ENCODE measurements around the gene HM13.
A peak's percentile ranks its signal among the peaks of the same experiment; 100 is the strongest.
"Not testable (repeated sequence)": the region's sequence is repeated elsewhere in the genome, so short reads cannot be mapped to it uniquely, and the experiment has no call there.

Gene HM13

DNA sequence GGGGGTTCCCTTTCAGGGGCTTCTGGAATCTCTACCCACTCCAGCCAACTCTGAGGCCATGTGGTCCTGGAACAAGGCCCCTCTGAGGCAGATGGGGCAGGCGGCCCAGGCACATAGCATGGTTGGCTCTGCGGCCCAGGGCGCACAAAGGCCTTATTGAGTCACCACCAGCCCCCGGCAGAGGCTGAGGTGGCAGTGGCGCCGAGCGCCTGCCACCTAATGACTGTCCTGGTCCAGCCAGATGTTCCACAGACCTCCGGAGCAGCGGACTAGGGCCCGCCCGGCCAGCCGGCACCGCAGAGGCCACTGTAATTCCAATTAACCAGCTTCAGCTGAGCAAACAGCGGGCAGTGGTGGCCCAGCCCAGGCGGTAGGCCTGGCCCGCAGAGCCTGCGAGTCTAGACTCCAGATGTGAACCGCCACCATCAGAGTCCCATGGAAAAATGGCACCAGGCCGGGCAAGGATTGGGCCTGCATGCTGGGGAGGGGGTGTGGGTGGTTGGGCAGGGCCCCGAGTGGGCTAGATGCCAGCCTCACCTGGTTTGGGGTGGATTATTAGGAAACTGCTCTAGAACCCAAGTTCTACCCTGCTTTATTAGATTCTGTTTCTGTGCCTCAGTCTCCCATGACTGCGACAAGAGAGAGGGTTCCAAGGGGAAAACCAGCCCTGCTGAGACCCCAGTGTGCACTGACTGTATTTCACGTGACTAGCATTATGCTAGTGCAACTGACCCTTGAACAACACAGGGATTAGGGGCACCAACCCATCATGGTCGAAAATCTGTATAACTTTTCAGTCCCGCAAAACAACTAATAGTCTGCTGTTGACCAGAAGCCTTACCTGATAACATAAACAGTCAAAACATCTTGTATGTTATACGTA is 56.7 kb downstream of the HM13 start:
- H3K9ac ChIP-seq (ENCODE audit: low read length), result peak overlapping the region; percentile 37
- DNase-seq (ENCODE audit: low read depth), result peak; percentile 74
- no peaks in the 10 kb centered on the region for H3K27me3 ChIP-seq (replicated peaks; ENCODE audit: control insufficient read depth, insufficient read depth, low read length)
- H3K36me3 ChIP-seq (ENCODE audit: control insufficient read depth, insufficient read depth, low read length, severe bottlenecking), result peaks cover 30% of the 10 kb centered on the region
- H3K4me3 ChIP-seq (ENCODE audit: low read length), result no peak overlapping the region
- peaks cover 37% of the 10 kb centered on the region for H3K4me1 ChIP-seq (ENCODE audit: control insufficient read depth, insufficient read depth, low read length)
- no peaks in the 10 kb centered on the region for H3K9me3 ChIP-seq (ENCODE audit: control insufficient read depth, low read length)

DNA sequence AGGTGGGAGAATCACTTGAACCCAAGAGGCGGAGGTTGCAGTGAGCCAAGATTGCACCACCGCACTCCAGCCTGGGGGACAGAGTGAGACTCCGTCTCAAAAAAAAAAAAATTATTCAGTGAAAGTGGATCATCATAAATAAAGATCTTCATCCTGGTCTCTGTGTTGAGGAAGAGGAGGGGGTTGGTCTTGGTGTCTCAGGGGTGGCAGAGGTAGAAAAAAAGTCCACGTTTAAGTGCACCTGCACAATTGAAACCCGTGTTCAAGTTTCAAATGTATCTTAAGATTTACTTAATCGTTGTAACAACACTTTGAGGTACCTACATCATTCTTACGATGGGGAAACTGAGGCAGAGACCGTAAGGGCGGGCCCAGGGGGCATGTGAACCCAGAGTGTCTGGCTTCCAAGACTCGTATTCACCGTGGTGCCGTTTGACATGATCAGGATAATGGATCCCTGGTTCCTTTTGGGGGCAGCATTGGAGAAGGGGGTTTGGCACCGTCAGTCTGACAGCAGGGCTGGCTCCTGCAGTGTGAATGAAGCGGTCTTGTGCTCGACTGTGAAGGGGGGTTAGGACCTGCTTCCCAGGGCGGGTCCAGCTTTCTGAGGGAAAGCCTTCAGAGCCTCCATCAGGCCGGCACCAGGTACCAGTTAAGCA is 57.9 kb downstream of the HM13 start:
- H3K36me3 ChIP-seq (ENCODE audit: control insufficient read depth, insufficient read depth, low read length, severe bottlenecking), result peaks cover 19% of the 10 kb centered on the region
- peaks cover 37% of the 10 kb centered on the region for H3K4me1 ChIP-seq (ENCODE audit: control insufficient read depth, insufficient read depth, low read length)
- peak overlapping the region; percentile 95 for H3K9ac ChIP-seq (ENCODE audit: low read length)
- no peaks in the 10 kb centered on the region for H3K9me3 ChIP-seq (ENCODE audit: control insufficient read depth, low read length)
- DNase-seq (ENCODE audit: low read depth), result no peak
- peak overlapping the region; percentile 42 for H3K4me3 ChIP-seq (ENCODE audit: low read length)
- no peaks in the 10 kb centered on the region for H3K27me3 ChIP-seq (replicated peaks; ENCODE audit: control insufficient read depth, insufficient read depth, low read length)

DNA sequence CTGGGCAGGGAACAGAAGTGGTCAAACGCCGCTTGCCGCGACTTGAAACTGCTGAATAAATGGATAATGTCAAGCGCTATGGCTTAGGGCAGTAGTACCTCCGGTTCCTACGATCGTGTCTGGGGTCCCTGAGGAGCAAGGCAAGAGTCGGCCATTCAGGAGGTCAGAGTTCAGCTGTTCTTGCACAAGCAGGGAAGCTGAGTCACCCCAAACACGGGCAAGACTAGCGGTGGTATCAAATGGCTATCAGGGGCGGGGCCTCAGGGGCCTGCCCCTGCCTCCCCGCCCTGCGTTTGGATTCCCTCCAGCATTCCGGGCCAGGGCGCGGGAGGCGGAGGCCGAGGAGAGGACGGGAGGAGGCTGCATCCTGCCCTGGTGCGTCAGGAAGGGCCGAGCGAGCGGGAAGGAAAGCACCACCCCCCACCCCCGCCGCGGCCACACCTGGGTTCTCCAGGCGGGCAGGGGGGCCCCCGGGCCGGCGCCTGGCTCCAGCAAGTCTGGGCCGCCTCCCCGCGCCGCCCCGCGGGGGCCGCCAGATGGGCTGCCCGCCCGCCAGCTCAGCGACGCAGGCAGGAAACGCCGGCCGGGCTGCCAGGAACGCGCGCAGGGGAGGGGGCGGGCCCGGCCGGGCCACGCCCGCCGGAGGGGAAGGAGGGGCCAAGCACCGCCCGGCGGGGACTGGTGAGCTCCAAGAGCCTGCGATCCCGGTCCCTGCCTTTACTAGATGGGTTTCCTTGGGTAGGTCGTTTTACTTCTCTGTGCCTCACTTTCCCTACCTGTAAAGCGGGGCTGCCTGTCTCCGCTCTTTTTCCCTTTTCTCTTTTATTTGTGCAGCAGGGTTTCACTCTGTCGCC is 58.7 kb downstream of the HM13 start:
- H3K36me3 ChIP-seq (ENCODE audit: control insufficient read depth, insufficient read depth, low read length, severe bottlenecking), result peaks cover 12% of the 10 kb centered on the region
- peak overlapping the region; percentile 84 for H3K4me3 ChIP-seq (ENCODE audit: low read length)
- H3K9ac ChIP-seq (ENCODE audit: low read length), result peak overlapping the region; percentile 95
- no peaks in the 10 kb centered on the region for H3K9me3 ChIP-seq (ENCODE audit: control insufficient read depth, low read length)
- peak; percentile 99 for DNase-seq (ENCODE audit: low read depth)
- H3K4me1 ChIP-seq (ENCODE audit: control insufficient read depth, insufficient read depth, low read length), result peaks cover 37% of the 10 kb centered on the region
- no peaks in the 10 kb centered on the region for H3K27me3 ChIP-seq (replicated peaks; ENCODE audit: control insufficient read depth, insufficient read depth, low read length)

DNA sequence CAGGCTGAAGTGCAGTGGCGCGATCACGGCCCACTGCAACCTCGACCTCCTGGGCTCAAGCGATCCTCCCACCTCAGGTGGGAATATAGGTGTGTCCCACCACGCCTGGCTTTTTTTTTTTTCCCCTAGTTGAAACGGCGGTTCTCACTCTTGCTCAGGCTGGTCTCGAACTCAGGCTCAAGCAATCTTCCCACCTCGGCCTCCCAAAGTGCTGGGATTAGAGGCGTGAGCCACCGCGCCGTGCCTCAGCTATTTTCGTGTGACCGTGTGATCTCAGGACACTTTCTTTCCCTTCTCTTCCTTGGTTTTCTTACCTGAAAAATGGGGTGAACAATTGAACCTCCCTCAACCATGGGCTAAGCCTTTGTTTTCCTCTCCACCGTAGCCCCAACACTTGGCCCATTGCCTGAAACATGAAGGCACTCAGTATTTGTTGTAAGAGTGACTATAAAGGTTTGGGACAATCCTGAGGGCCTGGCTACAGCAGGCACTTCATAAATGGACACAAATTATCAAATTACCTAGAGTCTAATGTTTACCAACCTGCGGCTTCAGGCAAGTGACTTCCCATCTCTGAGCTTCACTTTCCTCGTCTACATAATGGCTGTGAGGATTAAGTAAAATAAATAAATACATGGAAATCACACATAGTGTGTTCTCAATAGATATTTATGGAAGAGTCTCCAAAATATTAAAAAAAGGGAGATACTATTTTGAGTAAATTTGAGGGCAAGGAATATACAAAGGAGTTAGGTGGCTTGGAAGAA is 59.5 kb downstream of the HM13 start:
- DNase-seq (ENCODE audit: low read depth), result no peak
- Histone ChIP-seq H3K9ac (ENCODE audit: low read length) (peak overlapping the region; percentile 95), H3K4me1 (ENCODE audit: control insufficient read depth, insufficient read depth, low read length) (peaks cover 31% of the 10 kb centered on the region), H3K4me3 (ENCODE audit: low read length) (peak overlapping the region; percentile 84), H3K36me3 (ENCODE audit: control insufficient read depth, insufficient read depth, low read length, severe bottlenecking) (peaks cover 6% of the 10 kb centered on the region), H3K9me3 (ENCODE audit: control insufficient read depth, low read length) (no peaks in the 10 kb centered on the region), H3K27me3 (replicated peaks; ENCODE audit: control insufficient read depth, insufficient read depth, low read length) (no peaks in the 10 kb centered on the region)

DNA sequence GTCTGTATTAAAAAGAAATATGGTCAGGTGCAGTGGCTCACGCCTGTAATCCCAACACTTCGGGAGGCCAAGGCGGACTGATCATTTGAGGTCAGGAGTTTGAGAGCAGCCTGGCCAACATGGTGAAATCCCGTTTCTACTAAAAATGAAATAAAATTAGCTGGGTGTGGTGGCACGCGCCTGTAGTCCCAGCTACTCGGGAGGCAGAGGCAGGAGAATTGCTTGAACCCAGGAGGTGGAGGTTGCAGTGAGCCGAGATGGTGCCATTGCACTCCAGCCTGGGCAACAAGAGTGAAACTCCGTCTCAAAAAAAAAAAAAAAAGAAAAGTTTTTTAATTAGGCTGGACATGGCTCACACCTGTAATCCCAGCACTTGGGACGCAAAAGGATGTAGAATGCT is 60.7 kb downstream of the HM13 start:
- DNase-seq (ENCODE audit: low read depth); H3K9ac ChIP-seq (ENCODE audit: low read length); H3K27me3 ChIP-seq (replicated peaks; ENCODE audit: control insufficient read depth, insufficient read depth, low read length); H3K9me3 ChIP-seq (ENCODE audit: control insufficient read depth, low read length); H3K36me3 ChIP-seq (ENCODE audit: control insufficient read depth, insufficient read depth, low read length, severe bottlenecking); H3K4me3 ChIP-seq (ENCODE audit: low read length): not testable (repeated sequence)
- H3K4me1 ChIP-seq (ENCODE audit: control insufficient read depth, insufficient read depth, low read length), result peaks cover 21% of the 10 kb centered on the region

DNA sequence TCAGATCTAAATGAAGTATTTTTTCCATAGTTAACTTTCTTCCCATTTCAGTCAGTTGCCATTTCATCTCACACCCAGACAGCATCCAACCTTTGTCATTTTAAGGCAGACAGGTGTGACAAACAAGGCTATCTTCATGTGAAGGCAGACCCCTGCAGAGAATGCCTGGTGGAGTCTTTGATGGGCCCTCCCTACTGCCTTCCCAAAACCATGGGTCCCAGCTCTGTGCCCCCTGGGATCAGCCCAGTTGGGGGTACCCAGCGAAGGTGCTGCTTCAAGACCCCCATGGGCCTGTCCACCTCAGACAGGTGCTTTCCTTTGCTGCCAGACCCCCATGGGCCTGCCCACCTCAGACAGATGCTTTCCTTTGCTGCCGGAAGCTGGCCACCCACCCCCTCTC is 62.5 kb downstream of the HM13 start:
- no peak for DNase-seq (ENCODE audit: low read depth)
- Histone ChIP-seq H3K9me3 (ENCODE audit: control insufficient read depth, low read length) (no peaks in the 10 kb centered on the region), H3K4me3 (ENCODE audit: low read length) (no peak overlapping the region), H3K36me3 (ENCODE audit: control insufficient read depth, insufficient read depth, low read length, severe bottlenecking) (no peaks in the 10 kb centered on the region), H3K9ac (ENCODE audit: low read length) (no peak overlapping the region), H3K27me3 (replicated peaks; ENCODE audit: control insufficient read depth, insufficient read depth, low read length) (no peaks in the 10 kb centered on the region), H3K4me1 (ENCODE audit: control insufficient read depth, insufficient read depth, low read length) (peaks cover 17% of the 10 kb centered on the region)

DNA sequence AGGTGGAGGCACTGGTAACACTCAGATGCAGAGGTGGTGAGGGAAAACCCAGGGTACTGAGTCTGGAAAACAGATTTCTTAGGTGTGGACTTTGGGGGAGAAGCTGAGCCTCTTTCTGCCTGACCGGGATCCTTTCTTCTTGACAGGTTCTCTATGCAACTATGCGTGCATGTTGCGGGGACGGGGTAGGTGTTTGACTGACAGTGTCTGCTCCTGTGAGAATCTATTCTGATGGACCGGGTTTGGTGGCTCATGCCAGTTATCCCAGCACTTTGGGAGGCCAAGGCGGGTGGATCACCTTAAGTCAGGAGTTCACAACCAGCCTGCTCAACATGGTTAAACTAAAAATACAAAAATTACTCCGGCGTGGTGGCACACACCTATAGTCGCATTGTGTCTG is 63.0 kb downstream of the HM13 start:
- Histone ChIP-seq H3K36me3 (ENCODE audit: control insufficient read depth, insufficient read depth, low read length, severe bottlenecking) (no peaks in the 10 kb centered on the region), H3K9ac (ENCODE audit: low read length) (no peak overlapping the region), H3K4me3 (ENCODE audit: low read length) (no peak overlapping the region), H3K4me1 (ENCODE audit: control insufficient read depth, insufficient read depth, low read length) (peaks cover 14% of the 10 kb centered on the region), H3K27me3 (replicated peaks; ENCODE audit: control insufficient read depth, insufficient read depth, low read length) (no peaks in the 10 kb centered on the region), H3K9me3 (ENCODE audit: control insufficient read depth, low read length) (no peaks in the 10 kb centered on the region)
- DNase-seq (ENCODE audit: low read depth), result no peak

DNA sequence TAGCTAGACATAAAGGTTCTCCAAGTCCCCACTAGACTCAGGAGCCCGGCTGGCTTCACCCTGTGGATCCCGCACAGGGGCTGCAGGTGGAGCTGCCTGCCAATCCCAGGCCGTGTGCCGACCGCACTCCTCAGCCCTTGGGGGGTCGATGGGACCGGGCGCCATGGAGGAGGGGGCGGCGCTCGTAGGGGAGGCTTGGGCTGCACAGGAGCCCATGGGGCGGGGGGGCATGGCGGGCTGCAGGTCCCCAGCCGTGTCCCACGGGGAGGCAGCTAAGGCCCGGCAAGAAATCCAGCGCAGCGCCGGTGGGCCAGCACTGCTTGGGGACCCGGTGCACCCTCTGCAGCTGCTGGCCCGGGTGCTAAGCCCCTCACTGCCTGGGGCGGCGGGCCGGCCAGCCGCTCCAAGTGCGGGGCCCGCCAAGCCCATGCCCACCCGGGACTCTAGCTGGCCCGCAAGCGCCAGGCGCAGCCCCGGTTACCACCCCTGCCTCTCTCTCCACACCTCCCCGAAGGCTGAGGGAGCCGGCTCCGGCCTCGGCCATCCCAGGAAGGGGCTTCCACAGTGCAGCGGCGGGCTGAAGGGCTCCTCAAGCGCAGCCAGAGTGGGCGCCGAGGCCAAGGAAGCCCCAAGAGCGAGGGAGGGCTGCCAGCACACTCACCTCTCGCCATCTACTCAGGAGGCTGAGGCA is 64.4 kb downstream of the HM13 start:
- peaks cover 6% of the 10 kb centered on the region for H3K4me1 ChIP-seq (ENCODE audit: control insufficient read depth, insufficient read depth, low read length)
- no peaks in the 10 kb centered on the region for H3K9me3 ChIP-seq (ENCODE audit: control insufficient read depth, low read length)
- no peak for DNase-seq (ENCODE audit: low read depth)
- H3K36me3 ChIP-seq (ENCODE audit: control insufficient read depth, insufficient read depth, low read length, severe bottlenecking), result no peaks in the 10 kb centered on the region
- no peak overlapping the region for H3K9ac ChIP-seq (ENCODE audit: low read length)
- no peak overlapping the region for H3K4me3 ChIP-seq (ENCODE audit: low read length)
- H3K27me3 ChIP-seq (replicated peaks; ENCODE audit: control insufficient read depth, insufficient read depth, low read length), result no peaks in the 10 kb centered on the region

DNA sequence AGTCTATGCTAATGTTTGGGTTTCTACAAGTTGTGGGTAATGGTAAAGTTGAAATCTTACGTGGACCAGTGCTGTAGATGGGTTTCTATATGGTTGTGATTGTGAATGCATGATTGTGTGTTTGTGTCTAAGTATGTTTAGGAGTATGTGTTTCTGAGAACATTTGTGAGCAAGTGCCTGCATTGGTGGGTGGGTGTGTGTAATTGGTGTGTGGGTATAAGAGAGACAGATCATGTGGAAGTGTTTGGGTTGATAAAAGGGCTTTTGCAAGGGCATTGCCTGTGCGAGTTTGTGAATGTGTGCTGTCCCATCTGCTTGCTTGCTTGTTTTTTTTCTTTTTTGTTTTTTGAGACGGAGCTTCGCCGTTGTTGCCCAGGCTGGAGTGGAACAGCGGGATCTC is 65.0 kb downstream of the HM13 start:
- H3K27me3 ChIP-seq (replicated peaks; ENCODE audit: control insufficient read depth, insufficient read depth, low read length), result no peaks in the 10 kb centered on the region
- DNase-seq (ENCODE audit: low read depth), result no peak

DNA sequence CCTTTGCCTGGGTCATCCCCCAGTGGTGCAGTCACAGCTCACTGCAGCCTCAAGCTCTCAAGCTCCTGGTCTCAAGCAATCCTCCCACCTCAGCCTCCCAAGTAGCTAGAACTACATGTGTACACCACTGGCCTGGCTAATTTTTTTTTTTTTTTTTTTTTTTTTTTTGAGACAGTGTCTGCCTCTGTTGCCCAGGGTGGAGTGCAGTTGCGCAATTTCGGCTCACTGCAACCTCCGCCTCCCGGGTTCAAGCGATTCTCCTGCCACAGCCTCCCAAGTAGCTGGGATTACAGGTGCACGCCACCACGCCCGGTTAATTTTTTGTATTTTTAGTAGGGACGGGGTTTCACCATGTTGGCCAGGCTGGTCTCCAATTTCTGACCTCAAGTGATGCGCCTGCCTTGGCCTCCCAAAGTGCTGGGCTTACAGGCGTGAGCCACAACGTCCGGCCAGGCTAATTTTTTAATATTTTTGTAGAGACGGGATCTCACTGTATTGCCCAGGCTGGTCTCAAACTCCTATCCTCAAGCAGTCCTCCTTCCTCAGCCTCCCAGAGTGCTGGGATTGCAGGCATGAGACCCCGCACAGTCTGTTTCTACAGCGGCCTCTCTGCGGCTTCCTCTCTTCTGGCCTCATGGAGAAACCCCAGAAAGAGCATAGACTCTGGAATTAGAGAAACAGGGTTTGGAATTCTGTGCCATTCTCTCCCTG is 65.9 kb downstream of the HM13 start:
- not testable (repeated sequence) for H3K9ac ChIP-seq (ENCODE audit: low read length); H3K4me3 ChIP-seq (ENCODE audit: low read length); DNase-seq (ENCODE audit: low read depth); H3K9me3 ChIP-seq (ENCODE audit: control insufficient read depth, low read length); H3K27me3 ChIP-seq (replicated peaks; ENCODE audit: control insufficient read depth, insufficient read depth, low read length); H3K4me1 ChIP-seq (ENCODE audit: control insufficient read depth, insufficient read depth, low read length); H3K36me3 ChIP-seq (ENCODE audit: control insufficient read depth, insufficient read depth, low read length, severe bottlenecking)

More for the DNA sequence above, 65.0 kb downstream of the HM13 start:
- Histone ChIP-seq H3K4me3 (ENCODE audit: low read length) (no peak overlapping the region), H3K36me3 (ENCODE audit: control insufficient read depth, insufficient read depth, low read length, severe bottlenecking) (no peaks in the 10 kb centered on the region), H3K9me3 (ENCODE audit: control insufficient read depth, low read length) (no peaks in the 10 kb centered on the region), H3K9ac (ENCODE audit: low read length) (no peak overlapping the region), H3K4me1 (ENCODE audit: control insufficient read depth, insufficient read depth, low read length) (no peaks in the 10 kb centered on the region)

Data from adipocyte (in vitro differentiated cells).